ENCODE data around the gene FNDC3B. TPM values are rescaled to one million over a fixed set of nuclear protein-coding genes. Genes with fewer than 3 reads are reported as not detected.

The FNDC3B gene
- total RNA-seq, 1 experiment from 2014 or later = 149 TPM

DNA sequence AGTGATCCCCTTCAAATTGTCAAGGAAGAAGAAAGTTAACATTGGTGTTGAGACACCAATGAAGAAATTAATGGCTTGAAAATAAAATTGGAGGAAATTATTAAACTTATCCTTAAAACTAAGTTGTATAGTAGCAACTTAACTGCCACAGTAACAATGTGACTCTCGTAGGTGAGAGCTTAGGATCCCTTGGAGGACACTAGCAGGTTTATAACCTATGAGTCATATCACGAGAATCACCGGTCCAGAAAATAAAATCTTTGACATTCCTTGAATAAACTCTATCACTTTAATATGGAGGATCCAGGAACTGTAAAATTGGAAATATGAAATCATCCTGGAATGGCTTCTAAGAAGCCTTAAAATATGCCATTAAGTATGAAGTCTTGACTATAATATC, 406.8 kb downstream of the FNDC3B start:
- TF ChIP-seq, protein P1, sequence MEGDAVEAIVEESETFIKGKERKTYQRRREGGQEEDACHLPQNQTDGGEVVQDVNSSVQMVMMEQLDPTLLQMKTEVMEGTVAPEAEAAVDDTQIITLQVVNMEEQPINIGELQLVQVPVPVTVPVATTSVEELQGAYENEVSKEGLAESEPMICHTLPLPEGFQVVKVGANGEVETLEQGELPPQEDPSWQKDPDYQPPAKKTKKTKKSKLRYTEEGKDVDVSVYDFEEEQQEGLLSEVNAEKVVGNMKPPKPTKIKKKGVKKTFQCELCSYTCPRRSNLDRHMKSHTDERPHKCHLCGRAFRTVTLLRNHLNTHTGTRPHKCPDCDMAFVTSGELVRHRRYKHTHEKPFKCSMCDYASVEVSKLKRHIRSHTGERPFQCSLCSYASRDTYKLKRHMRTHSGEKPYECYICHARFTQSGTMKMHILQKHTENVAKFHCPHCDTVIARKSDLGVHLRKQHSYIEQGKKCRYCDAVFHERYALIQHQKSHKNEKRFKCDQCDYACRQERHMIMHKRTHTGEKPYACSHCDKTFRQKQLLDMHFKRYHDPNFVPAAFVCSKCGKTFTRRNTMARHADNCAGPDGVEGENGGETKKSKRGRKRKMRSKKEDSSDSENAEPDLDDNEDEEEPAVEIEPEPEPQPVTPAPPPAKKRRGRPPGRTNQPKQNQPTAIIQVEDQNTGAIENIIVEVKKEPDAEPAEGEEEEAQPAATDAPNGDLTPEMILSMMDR (IDR thresholded peaks at IDR 0.05; ENCODE audit: unreplicated experiment) = no peak
- no TSS peak for BruUV-seq (replicated peaks)
- ChIA-PET CTCF (interaction anchor here (0.7 to 0.8 kb wide), 2 partner anchors 16 to 175 kb away, joined by 3 read pairs; no protein-coding TSS in a partner anchor), POLR2A (no interaction called here)
- Mint-ChIP-seq H3K9me3 (ENCODE audit: unreplicated experiment) (peaks cover 8% of the 10 kb centered on the region), H3K4me1 (ENCODE audit: insufficient read depth, unreplicated experiment) (no peaks in the 10 kb centered on the region), H3K36me3 (ENCODE audit: insufficient read depth, unreplicated experiment) (no peaks in the 10 kb centered on the region), H3K27me3 (ENCODE audit: insufficient read depth, unreplicated experiment) (peaks cover 17% of the 10 kb centered on the region), H3K27ac (ENCODE audit: low read depth, unreplicated experiment) (no peak overlapping the region), H3K4me3 (ENCODE audit: unreplicated experiment) (no peak overlapping the region)
- no peak for DNase-seq (ENCODE audit: unreplicated experiment)
- intact Hi-C loops (cut with micrococcal nuclease) = no loop called here

DNA sequence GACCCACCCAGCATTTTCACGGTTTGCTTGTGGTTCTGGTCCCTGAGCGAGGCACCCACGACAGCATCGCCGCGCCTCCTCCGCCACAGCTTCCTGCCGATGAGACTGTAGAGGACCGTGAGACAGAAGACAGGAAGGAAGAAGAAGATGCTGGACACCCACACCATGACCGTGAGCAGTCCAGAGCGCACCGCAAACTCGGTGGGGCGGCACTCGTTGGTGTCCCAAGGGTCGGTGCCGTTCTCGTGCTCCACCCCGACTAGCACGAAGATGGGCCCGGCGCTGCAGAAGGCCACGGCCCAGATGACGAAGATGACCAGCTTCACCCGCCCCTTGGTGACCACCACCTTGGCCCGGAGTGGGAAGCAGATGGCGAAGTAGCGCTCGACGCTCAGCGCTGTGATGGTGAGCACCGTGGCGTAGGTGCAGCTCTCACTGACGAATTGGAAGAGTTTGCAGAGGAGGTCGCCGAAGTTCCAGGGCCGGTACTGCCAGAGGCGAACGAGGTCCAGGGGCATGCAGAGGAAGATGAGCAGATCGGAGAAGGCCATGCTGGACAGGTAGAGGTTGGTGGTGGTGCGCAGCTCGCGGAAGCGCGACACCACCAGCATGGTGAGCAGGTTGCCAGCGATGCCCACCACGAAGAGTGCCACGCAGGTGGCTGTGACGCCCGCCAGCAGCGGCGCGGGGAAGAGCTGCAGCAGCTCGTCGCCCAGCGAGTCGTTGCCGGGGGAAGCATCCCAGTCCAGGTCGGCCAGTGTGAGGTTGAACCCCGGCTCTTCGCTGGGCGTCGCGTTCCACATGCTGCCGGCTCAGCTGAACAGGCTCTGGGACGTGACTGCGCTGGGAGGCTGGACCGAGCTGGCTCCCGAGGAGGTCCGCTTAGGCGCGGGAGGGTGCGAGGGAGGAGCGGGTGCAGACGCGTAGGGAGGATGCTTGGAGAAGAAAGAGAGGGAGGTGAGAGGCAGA, 408.5 kb downstream of the FNDC3B start, which contains the start of gene GHSR:
GHSR (minus strand) TSS at position 846 of the 969 bp plus-strand sequence; CDS start at position 803, 43 bp downstream.
- ChIA-PET POLR2A (interaction anchor here (0.6 kb wide), 1 partner anchor 23 kb away, joined by 3 read pairs; no protein-coding TSS in a partner anchor), CTCF (interaction anchor here (0.6 kb wide), 2 partner anchors 29 to 247 kb away, joined by 3 to 4 read pairs; no protein-coding TSS in a partner anchor)
- DNase-seq (ENCODE audit: unreplicated experiment) = no peak
- BruUV-seq (replicated peaks) = no TSS peak
- no peak within 1 kb of the TSS for H3K27ac Mint-ChIP-seq (ENCODE audit: low read depth, unreplicated experiment)
- intact Hi-C loops (cut with micrococcal nuclease) = no loop called here
- H3K9me3 Mint-ChIP-seq (ENCODE audit: unreplicated experiment) = peaks cover 8% of the 10 kb centered on the region
- H3K4me3 Mint-ChIP-seq (ENCODE audit: unreplicated experiment) = no peak within 1 kb of the TSS
- TF ChIP-seq, protein P1 (IDR thresholded peaks at IDR 0.05; ENCODE audit: unreplicated experiment) = no peak
- peaks cover 17% of the 10 kb centered on the region for H3K27me3 Mint-ChIP-seq (ENCODE audit: insufficient read depth, unreplicated experiment)
- H3K4me1 Mint-ChIP-seq (ENCODE audit: insufficient read depth, unreplicated experiment) = no peaks in the 10 kb centered on the region
- no peaks in the 10 kb centered on the region for H3K36me3 Mint-ChIP-seq (ENCODE audit: insufficient read depth, unreplicated experiment)

DNA sequence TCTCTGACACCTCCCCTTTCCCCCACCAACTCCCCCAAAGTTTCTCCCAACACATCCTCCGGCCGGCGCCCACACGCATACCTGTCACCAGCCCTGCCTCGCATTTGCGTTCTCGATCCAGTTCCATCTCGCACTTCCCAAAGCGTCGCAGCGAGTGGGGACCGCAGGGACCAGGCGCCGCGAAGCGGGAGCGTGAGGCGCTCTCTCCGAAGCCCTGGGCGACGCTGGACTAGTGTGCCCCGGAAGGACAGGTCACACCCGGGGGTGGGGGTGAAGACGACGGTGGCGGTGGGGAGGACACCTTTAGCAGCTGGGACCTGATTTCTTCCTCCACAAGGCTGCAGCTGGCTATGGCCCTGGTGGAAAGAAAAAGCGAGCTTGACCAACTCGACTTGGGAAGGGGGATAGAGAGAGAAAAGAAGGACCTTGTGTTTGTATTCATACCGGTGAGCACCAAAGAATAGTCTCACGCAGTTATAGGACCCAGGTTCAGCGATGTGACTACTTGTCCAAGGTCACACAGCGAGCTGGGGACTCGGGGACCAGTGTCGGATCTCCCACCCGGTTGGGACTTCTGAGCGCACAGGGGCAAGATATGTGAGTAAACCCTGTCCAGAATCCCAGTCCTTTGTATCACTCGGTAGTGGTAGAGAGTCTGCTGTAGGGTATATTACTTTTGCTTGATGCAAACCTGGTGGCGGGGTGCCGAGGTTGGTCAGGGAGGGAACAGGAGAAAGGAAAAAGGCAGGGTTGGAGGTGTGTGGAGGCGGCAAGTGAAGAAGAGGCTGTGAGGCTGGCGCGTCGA, 409.5 kb downstream of the FNDC3B start:
- ChIA-PET CTCF (no interaction called here), POLR2A (interaction anchor here (0.6 kb wide), 1 partner anchor 219 kb away, joined by 4 read pairs; no protein-coding TSS in a partner anchor)
- H3K27me3 Mint-ChIP-seq (ENCODE audit: insufficient read depth, unreplicated experiment) = peaks cover 17% of the 10 kb centered on the region
- H3K4me3 Mint-ChIP-seq (ENCODE audit: unreplicated experiment) = no peak overlapping the region
- H3K4me1 Mint-ChIP-seq (ENCODE audit: insufficient read depth, unreplicated experiment) = no peaks in the 10 kb centered on the region
- intact Hi-C loops (cut with micrococcal nuclease) = no loop called here
- H3K9me3 Mint-ChIP-seq (ENCODE audit: unreplicated experiment) = peaks cover 8% of the 10 kb centered on the region
- no TSS peak for BruUV-seq (replicated peaks)
- no peak for DNase-seq (ENCODE audit: unreplicated experiment)
- TF ChIP-seq, protein P1 (IDR thresholded peaks at IDR 0.05; ENCODE audit: unreplicated experiment) = no peak
- H3K36me3 Mint-ChIP-seq (ENCODE audit: insufficient read depth, unreplicated experiment) = no peaks in the 10 kb centered on the region
- H3K27ac Mint-ChIP-seq (ENCODE audit: low read depth, unreplicated experiment) = no peak overlapping the region
